ENCODE data around the gene USP6.
"Not testable (repeated sequence)": the region's sequence is repeated elsewhere in the genome, so short reads cannot be mapped to it uniquely, and the experiment has no call there.

The USP6 gene

GRCh38 chr17:5135726-5136579 is 20.1 kb downstream of the USP6 start:
- no peak for DNase-seq (ENCODE audit: low read depth in 2 of 2)

GRCh38 chr17:5136580-5137412 is 21.0 kb downstream of the USP6 start:
- not testable (repeated sequence) for DNase-seq (ENCODE audit: low read depth in 2 of 2)

GRCh38 chr17:5137511-5138197 is 21.8 kb downstream of the USP6 start:
- not testable (repeated sequence) for DNase-seq (ENCODE audit: low read depth in 2 of 2)

DNA sequence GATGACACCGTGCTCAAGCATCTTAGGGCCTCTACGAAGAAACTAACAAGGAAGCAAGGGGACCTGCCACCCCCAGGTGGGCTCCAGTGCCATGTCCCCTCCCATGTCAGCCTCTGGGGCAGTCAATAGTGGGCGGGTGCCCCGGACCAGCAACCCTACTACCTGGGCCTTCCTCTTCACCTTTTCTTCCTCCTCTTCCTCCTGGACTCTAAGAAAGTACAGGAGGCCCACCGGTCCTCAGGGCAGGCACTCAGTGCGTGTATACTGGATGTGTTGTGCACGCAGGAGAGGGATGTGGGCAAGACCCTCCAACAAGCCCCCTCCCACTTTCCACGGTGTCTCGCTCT is 22.3 kb downstream of the USP6 start:
- not testable (repeated sequence) for DNase-seq (ENCODE audit: low read depth in 2 of 2)

DNA sequence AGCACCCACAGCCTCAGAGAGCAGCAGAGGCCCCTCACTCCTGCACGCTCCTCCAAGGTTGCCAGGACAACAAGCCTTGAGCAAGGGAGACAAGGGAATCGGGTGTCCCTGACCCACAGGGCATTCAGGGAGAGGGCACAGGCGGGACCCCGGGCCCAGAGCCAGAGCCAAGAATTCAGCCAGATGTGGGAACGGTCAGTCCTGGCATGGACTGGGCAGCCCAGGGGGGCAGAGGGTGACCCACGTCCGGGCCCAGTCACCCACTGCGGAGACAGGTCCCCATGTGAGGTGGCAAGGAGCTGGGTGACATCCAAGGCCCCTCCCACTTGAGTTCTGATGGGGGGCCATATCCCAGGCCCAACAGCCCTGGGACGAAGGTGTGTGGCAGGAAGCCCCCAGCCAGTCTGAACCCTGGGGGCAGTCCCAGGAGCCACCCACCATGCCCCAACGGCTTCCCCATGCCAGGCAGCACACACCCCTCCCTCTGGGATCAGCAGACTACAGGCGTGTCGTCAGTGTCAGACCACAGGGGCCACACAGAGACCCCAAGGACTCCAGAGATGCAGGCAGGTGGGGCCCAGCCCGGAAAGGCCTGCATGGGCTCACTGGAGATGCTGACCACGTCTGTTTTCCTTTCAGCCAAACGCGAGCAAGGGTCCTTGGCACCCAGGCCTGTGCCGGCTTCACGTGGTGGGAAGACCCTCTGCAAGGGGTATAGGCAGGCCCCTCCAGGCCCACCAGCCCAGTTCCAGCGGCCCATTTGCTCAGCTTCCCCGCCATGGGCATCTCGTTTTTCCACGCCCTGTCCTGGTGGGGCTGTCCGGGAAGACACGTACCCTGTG is 23.0 kb downstream of the USP6 start:
- no peak for DNase-seq (ENCODE audit: low read depth in 2 of 2)

GRCh38 chr17:5139458-5139732 is 23.6 kb downstream of the USP6 start:
- no peak for DNase-seq (ENCODE audit: low read depth in 2 of 2)

DNA sequence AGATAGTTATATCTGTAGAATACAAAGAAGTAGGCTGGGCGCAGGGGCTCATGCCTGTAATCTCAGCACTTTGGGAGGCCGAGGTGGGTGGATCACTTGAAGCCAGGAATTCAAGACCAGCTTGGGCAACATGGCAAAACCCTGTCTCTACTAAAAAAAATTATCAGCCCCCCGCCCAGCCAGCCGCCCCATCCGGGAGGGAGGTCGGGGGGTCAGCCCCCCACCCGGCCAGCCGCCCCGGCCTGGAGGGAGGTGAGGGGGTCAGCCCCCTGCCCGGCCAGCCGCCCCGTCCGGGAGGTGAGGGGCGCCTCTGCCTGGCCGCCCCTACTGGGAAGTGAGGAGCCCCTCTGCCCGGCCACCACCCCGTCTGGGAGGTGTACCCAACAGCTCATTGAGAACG is 27.0 kb downstream of the USP6 start:
- not testable (repeated sequence) for DNase-seq (ENCODE audit: low read depth in 2 of 2)

DNA sequence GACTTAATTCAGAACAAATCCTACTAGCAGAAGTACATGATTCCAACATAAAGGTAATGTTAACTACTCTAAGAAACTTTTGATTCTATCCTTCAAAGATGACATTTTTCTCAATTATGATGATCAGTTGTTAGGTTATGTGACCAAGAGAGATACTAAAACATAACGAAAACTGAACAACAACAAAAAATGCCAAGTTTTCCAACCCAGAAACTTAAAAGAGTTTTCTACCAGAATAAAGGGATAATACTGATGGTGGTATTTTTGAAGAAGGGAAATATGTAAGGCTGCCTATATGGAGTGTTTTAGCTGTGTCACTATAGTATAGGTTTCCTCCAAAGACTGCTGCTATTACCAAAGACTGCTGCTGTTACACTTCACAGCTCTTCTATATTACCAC is 30.3 kb downstream of the USP6 start:
- DNase-seq (ENCODE audit: low read depth in 2 of 2) = not testable (repeated sequence)

GRCh38 chr17:5160702-5161101 is 44.9 kb downstream of the USP6 start:
- not testable (repeated sequence) for DNase-seq (ENCODE audit: low read depth in 2 of 2)

- not testable (repeated sequence) for DNase-seq (ENCODE audit: low read depth in 2 of 2)
These were observed 46.0 kb downstream of the USP6 start for GRCh38 chr17:5161793-5162192.

DNA sequence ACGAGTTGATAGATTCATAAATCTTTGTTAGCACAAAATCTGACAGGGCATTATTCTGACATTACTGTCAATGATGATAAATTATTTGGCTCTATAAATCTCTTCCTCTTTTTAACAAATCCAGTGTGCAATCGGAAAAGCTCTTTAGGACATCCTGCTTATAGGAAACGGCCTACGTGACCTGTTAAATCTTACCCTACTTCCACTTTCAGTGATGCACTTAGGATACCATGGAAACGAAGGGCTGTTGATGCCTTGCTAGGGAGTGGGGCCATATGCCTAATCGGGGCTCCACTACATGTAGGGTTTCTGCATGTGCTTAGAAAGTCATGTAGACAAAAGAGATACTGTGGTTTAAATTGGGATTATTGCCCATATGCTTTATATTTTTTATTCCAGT is 48.6 kb downstream of the USP6 start:
- DNase-seq (ENCODE audit: low read depth in 2 of 2) = no peak

DNA sequence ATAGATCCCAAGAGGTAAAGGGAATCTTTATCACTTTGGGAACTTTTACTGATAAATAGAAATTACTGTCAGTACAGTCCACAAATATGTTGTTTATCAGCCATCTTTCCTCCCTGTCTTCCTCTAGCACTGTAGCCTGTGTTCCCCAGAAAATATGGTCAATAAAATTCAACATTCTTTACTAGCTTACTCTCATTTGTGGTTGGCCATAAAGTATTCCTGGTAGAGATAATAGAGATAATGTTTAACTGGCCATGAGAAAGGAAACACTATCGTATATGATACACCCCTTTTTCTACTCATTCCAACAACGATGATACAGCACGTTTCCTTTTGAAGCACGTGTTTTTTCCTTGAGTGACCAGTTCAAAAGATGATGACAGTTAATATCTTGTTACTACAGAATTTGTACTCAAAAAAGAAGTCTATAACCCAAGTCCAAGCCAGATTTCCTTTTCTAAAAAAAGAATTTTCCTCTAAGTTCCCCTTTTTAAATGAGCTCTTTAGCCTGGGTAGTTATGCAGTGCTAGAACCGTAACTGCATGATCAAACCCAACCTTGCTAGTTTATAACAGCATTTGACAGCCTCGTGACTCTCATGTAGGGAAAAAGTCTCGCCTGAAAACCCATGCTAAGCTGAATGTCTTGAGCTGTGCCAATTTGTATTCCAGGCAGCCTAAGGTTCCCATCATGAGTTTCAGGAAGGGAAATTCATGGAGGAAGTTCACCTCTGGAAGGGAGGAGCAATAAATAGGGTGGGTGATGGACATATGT is 50.1 kb downstream of the USP6 start:
- not testable (repeated sequence) for DNase-seq (ENCODE audit: low read depth in 2 of 2)

DNA sequence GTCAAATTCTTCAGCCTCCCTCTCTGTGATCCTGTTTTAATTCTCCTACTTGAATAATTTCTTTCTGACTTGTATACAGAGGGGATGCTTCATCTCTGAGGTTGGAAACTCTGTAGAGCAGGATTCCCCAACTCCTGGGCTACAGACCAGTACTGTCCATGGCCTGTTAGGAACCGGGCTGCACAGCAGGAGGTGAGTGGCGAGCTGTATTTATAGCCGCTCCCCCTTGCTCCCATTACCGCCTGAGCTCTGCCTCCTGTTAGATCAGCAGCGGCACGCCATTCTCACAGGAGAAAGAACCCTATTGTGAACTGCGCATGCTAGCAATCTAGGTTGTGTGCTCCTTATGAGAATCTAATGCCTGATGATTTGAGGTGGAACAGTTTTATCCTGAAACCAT is 59.2 kb downstream of the USP6 start:
- not testable (repeated sequence) for DNase-seq (ENCODE audit: low read depth in 2 of 2)

DNA sequence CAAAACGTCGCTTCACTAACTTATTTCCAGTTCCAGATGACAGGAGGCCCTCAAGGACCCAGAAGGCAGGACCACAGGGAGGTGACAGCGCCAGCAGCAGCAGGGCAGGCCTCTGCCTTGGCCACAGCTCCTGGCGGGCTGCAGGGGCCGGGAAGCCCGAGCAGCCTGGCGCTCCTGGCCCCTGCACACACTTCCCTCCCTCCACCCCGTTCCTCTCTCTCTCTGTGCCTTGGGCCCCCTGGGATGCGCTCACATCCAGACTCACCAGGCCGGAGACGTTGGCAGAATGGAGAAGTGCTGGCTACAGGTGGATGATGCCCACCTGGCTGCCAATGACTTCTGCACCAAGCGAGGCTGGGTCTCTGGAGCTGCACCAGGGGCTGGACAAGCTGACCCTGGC is 63.2 kb downstream of the USP6 start:
- DNase-seq (ENCODE audit: low read depth in 2 of 2) = no peak

GRCh38 chr17:5181509-5182305 is 65.9 kb downstream of the USP6 start:
- DNase-seq (ENCODE audit: low read depth in 2 of 2) = no peak

DNA sequence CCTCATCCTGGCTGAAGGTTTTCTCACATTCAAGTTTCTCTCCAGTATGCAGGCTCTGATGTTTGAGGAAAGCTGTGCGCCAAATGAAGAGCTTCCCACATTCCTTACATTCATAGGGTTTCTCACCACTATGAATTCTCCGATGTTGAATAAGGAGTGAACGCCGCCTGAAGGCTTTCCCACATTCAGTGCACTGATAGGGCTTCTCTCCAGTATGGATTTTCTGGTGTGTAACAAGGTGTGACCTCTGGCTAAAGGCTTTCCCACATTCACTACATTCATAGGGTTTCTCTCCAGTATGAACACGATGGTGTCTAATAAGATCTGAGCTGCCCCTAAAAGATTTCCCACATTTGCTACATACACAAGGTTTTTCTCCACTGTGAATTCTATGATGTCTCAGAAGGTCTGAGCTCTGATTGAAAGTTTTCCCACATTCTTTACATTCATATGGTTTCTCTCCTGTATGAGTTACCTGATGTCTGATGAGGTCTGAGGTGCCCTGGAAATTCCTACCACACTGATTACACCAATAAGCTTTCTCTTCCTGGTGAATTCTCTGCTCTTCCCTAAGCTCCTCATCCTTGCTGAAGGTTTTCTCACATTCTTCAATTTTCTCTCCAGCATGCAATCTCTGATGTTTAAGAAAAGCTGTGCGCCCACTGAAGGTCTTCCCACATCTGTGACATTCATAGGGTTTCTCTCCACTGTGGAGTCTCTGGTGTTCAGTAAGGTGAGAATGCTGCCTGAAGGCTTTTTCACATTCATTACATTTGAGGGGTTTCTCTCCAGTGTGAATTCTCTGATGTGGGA is 67.0 kb downstream of the USP6 start:
- DNase-seq (ENCODE audit: low read depth in 2 of 2) = no peak

GRCh38 chr17:5183410-5183793 is 67.6 kb downstream of the USP6 start:
- no peak for DNase-seq (ENCODE audit: low read depth in 2 of 2)

DNA sequence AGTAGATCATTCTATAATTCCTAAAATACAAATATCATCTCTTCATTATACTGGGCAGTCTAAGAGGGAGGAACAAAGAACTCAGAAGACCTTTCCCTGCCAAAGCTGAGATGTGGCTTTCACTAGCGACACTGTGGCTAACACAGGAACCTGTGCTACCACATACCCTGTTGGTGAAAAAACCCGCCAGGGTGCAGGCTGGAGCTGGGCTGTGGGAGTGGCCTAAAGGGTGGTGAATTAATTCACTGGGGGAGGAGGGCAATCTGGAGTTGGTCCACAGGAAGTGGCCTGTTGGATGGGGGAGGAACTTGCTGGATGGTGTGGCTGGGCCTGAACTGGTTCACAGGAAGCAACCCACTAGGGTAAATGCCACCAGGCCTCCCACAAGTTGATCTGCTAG is 68.5 kb downstream of the USP6 start:
- no peak for DNase-seq (ENCODE audit: low read depth in 2 of 2)

Data from stimulated activated CD8-positive, alpha-beta memory T cell treated with anti-CD3 and anti-CD28 coated beads, Interleukin-15, amount 100 ng/mL, for 48 hours (primary cell).